ENCODE measurements around the gene IGF1R. TPM values are rescaled to one million over a fixed set of nuclear protein-coding genes. Genes with fewer than 3 reads are reported as not detected.
"Not testable (repeated sequence)": the region's sequence is repeated elsewhere in the genome, so short reads cannot be mapped to it uniquely, and the experiment has no call there.

Gene IGF1R
- total RNA-seq, 1 experiment from 2014 or later = 125 TPM

- CTCF ChIA-PET = no interaction called here
These were observed 353.9 kb downstream of the IGF1R start for GRCh38 chr15:99002226-99002625.

GRCh38 chr15:99003317-99003716 lies 355.0 kb downstream of the IGF1R start:
- H3K9me3 Mint-ChIP-seq = peaks cover 20% of the 10 kb centered on the region
- H3K27me3 Mint-ChIP-seq (ENCODE audit: low read depth); H3K4me1 Mint-ChIP-seq; H3K4me3 Mint-ChIP-seq; H3K36me3 Mint-ChIP-seq; ATAC-seq; POLR2A ChIA-PET; CTCF ChIA-PET; H3K27ac Mint-ChIP-seq; DNase-seq (ENCODE audit: low spot score): not testable (repeated sequence)

More at GRCh38 chr15:99002226-99002625, 353.9 kb downstream of the IGF1R start:
- DNase-seq (ENCODE audit: low spot score) (no peak), ATAC-seq (no peak)
- H3K4me3 Mint-ChIP-seq = no peak overlapping the region
- no peak overlapping the region for H3K27ac Mint-ChIP-seq
- H3K4me1 Mint-ChIP-seq = no peaks in the 10 kb centered on the region
- H3K9me3 Mint-ChIP-seq = peaks cover 13% of the 10 kb centered on the region
- POLR2A ChIA-PET = no interaction called here
- TF ChIP-seq RORB (CRISPR knock-in tag; IDR thresholded peaks at IDR 0.05) (no peak), GTF2I (CRISPR knock-in tag; conservative IDR thresholded peaks at IDR 0.05) (no peak), IRF2 (CRISPR knock-in tag; IDR thresholded peaks at IDR 0.05; ENCODE audit: borderline replicate concordance, low read depth) (no peak), ZNF219 (CRISPR knock-in tag; IDR thresholded peaks at IDR 0.05; ENCODE audit: borderline replicate concordance) (no peak), SMAD3 (CRISPR knock-in tag; IDR thresholded peaks at IDR 0.05; ENCODE audit: borderline replicate concordance) (no peak), PRDM15 (CRISPR knock-in tag; IDR thresholded peaks at IDR 0.05) (no peak), USF1 (CRISPR knock-in tag; IDR thresholded peaks at IDR 0.05) (no peak), JUN (CRISPR knock-in tag; IDR thresholded peaks at IDR 0.05) (no peak), KAT7 (CRISPR knock-in tag; IDR thresholded peaks at IDR 0.05; ENCODE audit: borderline replicate concordance) (no peak), ZBTB43 (CRISPR knock-in tag; IDR thresholded peaks at IDR 0.05) (no peak), ATF2 (CRISPR knock-in tag; IDR thresholded peaks at IDR 0.05; ENCODE audit: borderline replicate concordance, low read depth) (no peak), CREM (CRISPR knock-in tag; IDR thresholded peaks at IDR 0.05) (no peak), NR2C2 (CRISPR knock-in tag; IDR thresholded peaks at IDR 0.05) (no peak), RELA (CRISPR knock-in tag; IDR thresholded peaks at IDR 0.05; ENCODE audit: borderline replicate concordance) (no peak), FOXJ3 (CRISPR knock-in tag; IDR thresholded peaks at IDR 0.05; ENCODE audit: borderline replicate concordance) (no peak), NFYB (CRISPR knock-in tag; conservative IDR thresholded peaks at IDR 0.05; ENCODE audit: low read depth) (no peak), NR1H2 (CRISPR knock-in tag; IDR thresholded peaks at IDR 0.05) (no peak), GRHL2 (CRISPR knock-in tag; IDR thresholded peaks at IDR 0.05; ENCODE audit: insufficient replicate concordance, severe bottlenecking) (no peak), SMAD4 (CRISPR knock-in tag; IDR thresholded peaks at IDR 0.05) (no peak), AR (CRISPR knock-in tag; IDR thresholded peaks at IDR 0.05) (no peak)
- H3K36me3 Mint-ChIP-seq = no peaks in the 10 kb centered on the region
- H3K27me3 Mint-ChIP-seq (ENCODE audit: low read depth) = no peaks in the 10 kb centered on the region

All from WTC11 (cell line).